Right atrium auricular region (tissue), 2 donors: Measurements from ENCODE around the gene AHNAK. TPM values are rescaled to one million over a fixed set of nuclear protein-coding genes. Genes with fewer than 3 reads are reported as not detected.

Source experiments
- DNase-seq: peaks from one replicate; pipeline ENCODE4 v3.0.0-alpha.2; 2019; ENCODE audit warnings: low spot score
- H3K27ac ChIP-seq, 2 donors: fragments of 200-600 bp; sonication (generic); 1 replicate in 1 of 2; 2 replicates in 1 of 2; pipeline ENCODE4 v1.5.1; 2016 to 2019
- H3K27me3 ChIP-seq, 2 donors: fragments of 200-600 bp; sonication (generic); one replicate each; pipeline versions ENCODE4 v1.5.1 to v1.6.0; 2017 to 2019
- H3K36me3 ChIP-seq: fragments of 200-600 bp; sonication (generic); one replicate; pipeline ENCODE4 v1.5.1; 2016
- H3K4me1 ChIP-seq, 2 donors: fragments of 200-600 bp; sonication (generic); one replicate each; pipeline versions ENCODE4 v1.5.1 to v1.6.0; 2017 to 2019
- H3K4me3 ChIP-seq, 2 donors: fragments of 200-600 bp; sonication (generic); 1 replicate in 1 of 2; 2 replicates in 1 of 2; pipeline ENCODE4 v1.5.1; 2017 to 2019; ENCODE audit warnings: mild to moderate bottlenecking in 1 of 2, moderate library complexity in 1 of 2
- H3K9me3 ChIP-seq, 2 donors: fragments of 200-600 bp; sonication (generic); one replicate each; pipeline ENCODE4 v1.5.1; 2019
- CTCF ChIP-seq, 2 donors: fragments of 200-600 bp; sonication (generic); IDR thresholded peaks; one replicate each; pipeline ENCODE4 v1.5.1; 2019; ENCODE audit warnings: antibody characterized with exemption in 2 of 2
- total RNA-seq, 2 donors: library from RNA; depleted of rRNA; stranded (reverse); fragments of >200 nt; gene quantifications; one replicate each; pipeline ENCODE4 v1.1.0, GENCODE V29; 2016

The AHNAK gene
- total RNA-seq, 2 donors from 2014 or later: 270 to 441 TPM

GRCh38 chr11:62401356-62401755 is 145.2 kb downstream of the AHNAK start:
- H3K9me3 ChIP-seq: no peaks in the 10 kb centered on the region
- no peak overlapping the region for H3K4me3 ChIP-seq
- no peaks in the 10 kb centered on the region for H3K27me3 ChIP-seq
- DNase-seq: no peak
- no peak for TF ChIP-seq CTCF (IDR thresholded peaks at IDR 0.05)
- no peaks in the 10 kb centered on the region for H3K36me3 ChIP-seq
- peaks cover 0 to 65% of the 10 kb centered on the region in 2 donors for H3K4me1 ChIP-seq
- peak overlapping the region; percentile 69 to 72 for H3K27ac ChIP-seq

DNA sequence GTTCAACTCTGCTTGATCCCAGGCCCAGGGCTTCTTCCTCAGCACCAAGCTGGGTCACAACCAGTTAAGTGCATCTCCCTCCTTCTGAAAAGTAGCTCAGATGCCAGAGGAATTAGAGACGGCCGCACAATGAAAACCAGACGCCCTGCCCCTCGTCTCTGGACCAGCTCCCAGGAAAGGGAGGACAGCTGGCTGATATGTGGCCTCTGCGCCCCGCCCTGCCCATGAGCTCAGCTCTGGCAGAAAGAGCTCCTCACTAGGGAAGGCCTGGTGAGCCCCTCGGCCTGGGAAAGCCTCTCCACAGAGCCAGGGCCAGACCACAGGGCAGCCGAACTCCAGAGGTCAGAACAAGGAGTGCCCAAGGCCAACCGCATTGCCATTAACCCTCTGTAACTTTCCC is 145.8 kb downstream of the AHNAK start:
- Histone ChIP-seq H3K4me3 (no peak overlapping the region), H3K27ac (peak overlapping the region; percentile 69 to 72), H3K4me1 (peaks cover 0 to 65% of the 10 kb centered on the region in 2 donors), H3K36me3 (no peaks in the 10 kb centered on the region), H3K27me3 (no peaks in the 10 kb centered on the region), H3K9me3 (no peaks in the 10 kb centered on the region)
- no peak for TF ChIP-seq CTCF (IDR thresholded peaks at IDR 0.05)
- DNase-seq: peak; percentile 87

DNA sequence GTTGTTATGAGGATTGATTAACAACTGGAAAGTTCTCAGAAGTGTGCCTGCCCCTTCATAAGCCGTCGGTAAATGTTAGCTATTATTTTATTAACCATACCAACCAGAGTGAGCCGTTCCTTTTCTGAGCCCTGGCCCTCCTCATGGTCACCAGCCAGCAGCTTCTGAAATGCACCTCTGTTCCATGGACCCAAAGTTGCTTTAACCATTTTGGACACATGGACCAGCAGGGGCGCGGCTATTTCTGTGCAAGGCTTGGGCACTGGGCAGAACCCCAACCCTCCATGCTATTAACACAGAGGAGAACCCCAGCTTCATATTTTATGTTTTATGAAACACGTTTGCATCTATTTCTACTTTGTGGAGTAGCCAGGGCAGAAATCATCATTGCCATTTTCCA is 146.3 kb downstream of the AHNAK start:
- H3K4me1 ChIP-seq: peaks cover 0 to 67% of the 10 kb centered on the region in 2 donors
- no peaks in the 10 kb centered on the region for H3K27me3 ChIP-seq
- DNase-seq: no peak
- H3K36me3 ChIP-seq: no peaks in the 10 kb centered on the region
- no peak for TF ChIP-seq CTCF (IDR thresholded peaks at IDR 0.05)
- H3K27ac ChIP-seq: peak overlapping the region; percentile 69 to 72
- H3K9me3 ChIP-seq: no peaks in the 10 kb centered on the region
- H3K4me3 ChIP-seq: no peak overlapping the region

- Histone ChIP-seq H3K27ac (peak overlapping the region; percentile 69 to 72), H3K4me1 (peaks cover 0 to 71% of the 10 kb centered on the region in 2 donors), H3K9me3 (no peaks in the 10 kb centered on the region), H3K36me3 (no peaks in the 10 kb centered on the region), H3K4me3 (no peak overlapping the region), H3K27me3 (no peaks in the 10 kb centered on the region)
- DNase-seq: no peak
- TF ChIP-seq CTCF (IDR thresholded peaks at IDR 0.05): no peak
Observed at GRCh38 chr11:62399878-62400266, 146.7 kb downstream of the AHNAK start.

- Histone ChIP-seq H3K27me3 (no peaks in the 10 kb centered on the region), H3K4me3 (no peak overlapping the region), H3K36me3 (no peaks in the 10 kb centered on the region), H3K27ac (peak overlapping the region; percentile 69 to 72), H3K4me1 (peaks cover 0 to 76% of the 10 kb centered on the region in 2 donors), H3K9me3 (no peaks in the 10 kb centered on the region)
- no peak for DNase-seq
- no peak for TF ChIP-seq CTCF (IDR thresholded peaks at IDR 0.05)
Observed at GRCh38 chr11:62399172-62399877, 147.3 kb downstream of the AHNAK start.
